PC-9 (cell line): ENCODE results near the gene ARID3B. TPM values are rescaled to one million over a fixed set of nuclear protein-coding genes. Genes with fewer than 3 reads are reported as not detected.

Experiments
- BruUV-seq: library from RNA; stranded (reverse); fragments of 400-500 nt; replicated peaks from 2 replicates; lab custom pipeline; 2021; lab: Mats Ljungman, UMichigan
- CTCF ChIA-PET: fragments of 300-600 bp; sonication (Branson Sonifier 250); formaldehyde crosslinking; loops from one replicate; lab custom pipeline; 2022; ENCODE audit warnings: antibody characterized with exemption; lab: Charles Lee
- POLR2A ChIA-PET: fragments of 300-600 bp; sonication (Branson Sonifier 250); formaldehyde crosslinking; loops from one replicate; lab custom pipeline; 2022; ENCODE audit warnings: antibody characterized with exemption; ENCODE audit not compliant: unreplicated experiment; lab: Charles Lee
- DNase-seq, 2 experiments: peaks; one replicate each; pipeline versions ENCODE4 v3.0.0 to v3.0.0-alpha.2; 2015 to 2022; ENCODE audit warnings: mixed read lengths in 1 of 2
- H2AFZ ChIP-seq: fragments of 200-600 bp; sonication (generic); 2 replicates; pipeline ENCODE4 v1.8.1; 2017; ENCODE audit warnings: antibody characterized with exemption
- H3F3A ChIP-seq: fragments of 200-600 bp; sonication (generic); 2 replicates; pipeline ENCODE4 v1.8.1; 2017; ENCODE audit warnings: antibody characterized with exemption, mild to moderate bottlenecking, low read depth; ENCODE audit not compliant: insufficient read depth
- H3K27ac ChIP-seq: fragments of 200-600 bp; sonication (generic); 2 replicates; pipeline ENCODE4 v1.6.1; 2016; ENCODE audit warnings: mixed run types
- H3K27me3 ChIP-seq: fragments of 200-600 bp; sonication (generic); 2 replicates; pipeline ENCODE4 v1.6.1; 2016; ENCODE audit warnings: low read depth, mixed run types; ENCODE audit not compliant: insufficient read depth
- H3K36me3 ChIP-seq: fragments of 200-600 bp; sonication (generic); 2 replicates; pipeline ENCODE4 v1.6.1; 2016; ENCODE audit warnings: low read depth, mixed run types
- H3K4me1 ChIP-seq: fragments of 200-600 bp; sonication (generic); replicated peaks from 2 replicates; pipeline ENCODE4 v1.6.1; 2016; ENCODE audit warnings: mixed run types; ENCODE audit not compliant: insufficient read depth
- H3K4me2 ChIP-seq: fragments of 200-600 bp; sonication (generic); 2 replicates; pipeline ENCODE4 v1.6.1; 2017; ENCODE audit warnings: mixed run types
- H3K4me3 ChIP-seq: fragments of 200-600 bp; sonication (generic); 2 replicates; pipeline ENCODE4 v1.6.1; 2016; ENCODE audit warnings: mixed run types
- H3K79me2 ChIP-seq: fragments of 200-600 bp; sonication (generic); 2 replicates; pipeline ENCODE4 v1.6.1; 2017; ENCODE audit warnings: low read depth, mixed run types
- H3K9me2 ChIP-seq: fragments of 200-600 bp; sonication (generic); 2 replicates; pipeline ENCODE4 v1.8.1; 2017; ENCODE audit warnings: mild to moderate bottlenecking; ENCODE audit not compliant: insufficient read depth
- H3K9me3 ChIP-seq: fragments of 200-600 bp; sonication (generic); 2 replicates; pipeline ENCODE4 v1.8.1; 2016; ENCODE audit warnings: low read depth; ENCODE audit not compliant: insufficient read depth
- H4K20me1 ChIP-seq: fragments of 200-600 bp; sonication (generic); 2 replicates; pipeline ENCODE4 v1.8.1; 2017; ENCODE audit not compliant: insufficient read depth
- CTCF ChIP-seq: fragments of 200-600 bp; sonication (generic); conservative IDR thresholded peaks from 2 replicates; pipeline ENCODE4 v1.6.1; 2017; ENCODE audit warnings: mixed run types, antibody characterized with exemption, mild to moderate bottlenecking, moderate library complexity
- EZH2 ChIP-seq: fragments of 200-600 bp; sonication (generic); IDR thresholded peaks from 2 replicates; pipeline ENCODE4 v1.8.0; 2017; ENCODE audit warnings: antibody characterized with exemption, low read depth
- intact Hi-C: fragments of 100-400 bp; cut with micrococcal nuclease; formaldehyde crosslinking; loops from one replicate; pipeline ENCODE4 v1.10.0; 2022; ENCODE audit not compliant: unreplicated experiment
- total RNA-seq: library from RNA; stranded (reverse); gene quantifications from 2 replicates; pipeline ENCODE4 v1.2.3, GENCODE V29; 2021

The ARID3B gene
- total RNA-seq, 1 experiment from 2014 or later = 9.6 TPM

- Histone ChIP-seq H3K9me3 (no peaks in the 10 kb centered on the region), H3K27me3 (no peaks in the 10 kb centered on the region), H3K27ac (no peak overlapping the region), H3F3A (no peaks in the 10 kb centered on the region), H3K36me3 (no peaks in the 10 kb centered on the region), H4K20me1 (no peaks in the 10 kb centered on the region), H3K4me2 (no peak overlapping the region), H3K79me2 (no peaks in the 10 kb centered on the region), H3K4me3 (no peak overlapping the region), H3K4me1 (no peaks in the 10 kb centered on the region), H2AFZ (no peak overlapping the region), H3K9me2 (no peaks in the 10 kb centered on the region)
- no TSS peak for BruUV-seq
- intact Hi-C loops = no loop called here
- TF ChIP-seq CTCF = no peak
- ChIA-PET POLR2A (no interaction called here), CTCF (no interaction called here)
- DNase-seq = no peak
Observed at GRCh38 chr15:74578496-74578994, 37.5 kb downstream of the ARID3B start.

GRCh38 chr15:74579001-74579400 lies 38.0 kb downstream of the ARID3B start:
- Histone ChIP-seq H3K9me3 (no peaks in the 10 kb centered on the region), H3F3A (no peaks in the 10 kb centered on the region), H3K4me1 (no peaks in the 10 kb centered on the region), H3K4me2 (no peak overlapping the region), H3K36me3 (no peaks in the 10 kb centered on the region), H3K27me3 (no peaks in the 10 kb centered on the region), H4K20me1 (no peaks in the 10 kb centered on the region), H2AFZ (no peak overlapping the region), H3K79me2 (no peaks in the 10 kb centered on the region), H3K4me3 (no peak overlapping the region), H3K27ac (no peak overlapping the region), H3K9me2 (no peaks in the 10 kb centered on the region)
- ChIA-PET CTCF (no interaction called here), POLR2A (no interaction called here)
- BruUV-seq = no TSS peak
- DNase-seq = no peak
- intact Hi-C loops = no loop called here
- TF ChIP-seq CTCF (no peak), EZH2 (no peak)

GRCh38 chr15:74580538-74581350 lies 39.7 kb downstream of the ARID3B start:
- ChIA-PET CTCF (interaction anchor here (0.6 kb wide), 1 partner anchor 141 kb away, joined by 4 read pairs; no protein-coding TSS in a partner anchor), POLR2A (no interaction called here)
- no peak overlapping the region for H2AFZ ChIP-seq

More at GRCh38 chr15:74580538-74581350, 39.7 kb downstream of the ARID3B start:
- no peak overlapping the region for H3K4me2 ChIP-seq
- H3K4me3 ChIP-seq = no peak overlapping the region
- H3K79me2 ChIP-seq = no peaks in the 10 kb centered on the region
- H3F3A ChIP-seq = no peaks in the 10 kb centered on the region
- no peaks in the 10 kb centered on the region for H3K4me1 ChIP-seq
- no peaks in the 10 kb centered on the region for H4K20me1 ChIP-seq
- no peaks in the 10 kb centered on the region for H3K36me3 ChIP-seq
- no TSS peak for BruUV-seq
- no peak for DNase-seq
- no peak for TF ChIP-seq EZH2
- TF ChIP-seq CTCF = no peak
- no peaks in the 10 kb centered on the region for H3K9me2 ChIP-seq
- H3K9me3 ChIP-seq = no peaks in the 10 kb centered on the region
- H3K27ac ChIP-seq = no peak overlapping the region
- no peaks in the 10 kb centered on the region for H3K27me3 ChIP-seq
- intact Hi-C loops = no loop called here
